ENCODE data around the gene TMEM119.

The TMEM119 gene, protein sequence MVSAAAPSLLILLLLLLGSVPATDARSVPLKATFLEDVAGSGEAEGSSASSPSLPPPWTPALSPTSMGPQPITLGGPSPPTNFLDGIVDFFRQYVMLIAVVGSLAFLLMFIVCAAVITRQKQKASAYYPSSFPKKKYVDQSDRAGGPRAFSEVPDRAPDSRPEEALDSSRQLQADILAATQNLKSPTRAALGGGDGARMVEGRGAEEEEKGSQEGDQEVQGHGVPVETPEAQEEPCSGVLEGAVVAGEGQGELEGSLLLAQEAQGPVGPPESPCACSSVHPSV

DNA sequence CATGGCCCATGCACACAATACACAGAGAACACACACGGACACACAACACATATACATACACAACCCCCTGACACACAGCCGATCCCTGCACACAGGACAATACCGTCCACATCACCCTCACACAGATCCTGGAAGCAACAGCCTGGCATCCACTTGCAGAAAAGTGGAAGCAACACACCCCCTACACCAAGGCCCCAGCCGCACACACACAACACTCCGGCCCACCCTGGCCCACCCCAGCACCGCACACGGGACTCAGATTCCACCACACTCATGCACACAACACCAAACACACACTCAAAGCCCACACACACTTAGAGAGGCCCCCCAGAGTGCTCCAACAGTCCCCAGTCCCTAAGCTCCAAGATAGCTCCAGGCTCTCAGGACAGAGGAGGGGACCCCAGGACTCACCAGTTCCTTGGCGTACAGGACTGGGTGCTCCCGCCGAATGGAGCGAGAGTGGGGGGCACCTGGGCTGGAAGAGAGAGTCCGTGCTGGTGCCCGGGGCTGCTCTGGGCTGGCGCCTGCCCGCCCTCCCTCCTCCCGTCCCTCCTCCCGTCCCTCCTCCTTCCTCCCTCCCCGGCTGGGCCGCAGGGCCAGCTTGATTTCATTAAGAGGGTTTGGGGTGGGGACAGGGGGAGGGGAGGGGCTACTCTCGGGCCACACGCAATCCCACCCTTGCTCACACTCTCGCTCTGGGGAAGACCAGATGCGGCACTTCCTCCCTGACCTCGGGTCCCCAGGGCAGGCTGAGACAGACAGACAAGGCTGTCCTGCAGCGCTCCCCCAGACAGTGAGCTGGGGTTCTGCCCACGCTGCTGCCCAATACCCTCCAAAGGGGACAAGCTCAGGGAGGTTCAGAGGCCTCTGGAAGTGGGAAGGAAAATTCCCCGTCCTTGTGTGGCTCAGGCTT, at the start of gene TMEM119:
Gene TMEM119 (minus strand): TSS at position 526 of the 913 bp plus-strand sequence. CDS start 5,701 bp downstream, outside the sequence.
- no peak for DNase-seq

DNA sequence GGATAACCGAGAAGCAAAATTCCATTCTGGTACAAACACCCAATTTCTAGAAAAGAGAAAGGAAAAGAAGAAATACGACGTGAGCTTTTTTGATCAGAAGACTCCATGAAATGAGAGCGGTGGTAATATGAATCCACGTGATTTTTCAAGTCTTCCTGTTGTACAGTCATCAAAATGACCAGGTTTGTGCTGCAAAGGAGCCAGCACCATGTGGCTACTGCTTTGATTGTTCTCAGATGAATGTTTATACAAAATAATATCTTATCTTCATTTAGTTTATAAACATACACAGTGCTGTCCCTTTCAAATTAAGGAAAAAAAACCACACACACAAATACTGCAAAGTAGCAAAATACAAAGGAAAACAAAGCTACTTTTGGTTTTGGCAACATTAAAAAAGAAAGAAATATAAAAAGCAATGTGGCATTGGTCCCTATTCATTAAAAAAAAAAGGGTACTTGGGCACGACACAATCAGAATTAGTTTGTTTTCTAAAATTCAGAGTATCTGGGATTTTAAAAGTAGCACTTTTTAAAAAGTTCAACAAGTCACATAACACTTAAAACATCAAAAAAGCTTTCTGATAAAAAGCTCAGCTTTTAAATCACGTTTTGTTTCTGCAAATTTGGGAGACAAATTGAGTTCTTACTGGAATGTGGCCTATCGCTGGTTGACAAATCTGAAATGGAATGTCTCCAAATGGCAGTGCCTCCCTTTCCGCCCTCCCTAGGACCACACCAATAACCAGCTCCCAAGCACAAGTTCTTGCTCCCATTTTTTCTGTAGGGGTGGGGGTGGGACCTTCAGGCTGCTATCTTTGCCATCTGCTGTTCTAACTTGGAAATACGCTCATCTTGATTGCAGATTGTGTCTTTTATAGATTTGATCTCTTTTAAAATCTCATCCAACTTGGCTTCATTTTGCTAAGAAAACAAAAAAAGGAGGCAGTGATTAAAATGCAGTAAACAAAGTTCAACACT, 49.0 kb upstream of the TMEM119 start:
- DNase-seq: no peak

DNA sequence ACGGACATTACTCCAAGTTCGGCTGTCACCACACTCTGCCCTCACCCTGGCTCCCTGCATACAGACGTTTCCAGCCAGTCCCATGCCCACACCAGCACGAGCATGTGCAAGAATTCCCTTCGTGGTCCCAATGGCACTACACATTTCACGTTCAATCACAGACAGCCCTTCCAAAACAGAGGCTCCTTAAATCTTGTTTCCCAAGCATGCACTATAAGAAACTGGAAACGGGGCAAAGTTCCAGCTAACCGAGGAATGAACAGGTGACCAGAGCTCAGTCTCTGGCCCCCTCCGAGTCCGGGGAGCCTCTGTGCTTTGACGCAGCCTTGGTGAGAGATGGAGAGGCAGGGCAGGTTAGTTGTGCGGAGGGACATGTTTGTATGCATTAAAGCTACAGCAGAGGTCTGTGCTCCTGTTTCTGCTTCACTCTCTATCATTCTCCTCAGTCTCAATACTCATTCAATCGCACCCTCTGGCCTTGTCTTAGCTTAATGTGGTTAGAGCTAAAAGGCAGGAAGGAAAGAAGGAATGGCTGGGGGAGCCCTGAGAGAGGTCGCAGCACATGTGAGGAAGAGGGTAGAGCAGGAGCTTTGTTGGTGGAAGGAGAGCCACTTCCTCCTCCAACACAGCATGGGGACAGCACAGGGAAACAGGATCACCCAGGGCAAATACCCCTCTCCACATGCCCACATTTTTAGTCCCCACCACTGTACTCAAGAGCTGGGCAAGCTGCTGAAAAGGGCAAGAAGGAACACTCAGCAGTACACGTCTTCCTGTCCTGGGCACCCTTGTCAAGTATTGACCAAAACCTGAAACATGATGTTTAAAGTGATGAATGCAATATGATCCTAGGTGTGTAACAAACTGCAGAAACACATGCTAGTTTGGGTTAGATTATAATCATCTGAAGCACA, 48.1 kb upstream of the TMEM119 start:
- DNase-seq: no peak

DNA sequence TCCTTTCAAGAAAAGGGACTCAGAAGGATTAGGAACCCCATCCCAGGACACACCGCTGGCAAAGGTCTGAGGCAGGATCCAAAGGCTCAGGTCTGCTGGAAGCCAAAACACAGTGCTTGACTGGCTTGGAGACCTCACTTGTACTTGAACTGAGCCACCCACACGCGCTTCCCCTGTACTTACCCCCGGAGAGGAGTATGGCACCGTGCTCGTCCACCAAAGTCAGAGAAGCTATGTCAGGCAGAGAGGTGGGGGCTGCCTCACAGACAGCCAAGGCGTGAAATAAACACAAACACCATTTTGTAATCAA, 46.9 kb upstream of the TMEM119 start:
- no peak for DNase-seq

DNA sequence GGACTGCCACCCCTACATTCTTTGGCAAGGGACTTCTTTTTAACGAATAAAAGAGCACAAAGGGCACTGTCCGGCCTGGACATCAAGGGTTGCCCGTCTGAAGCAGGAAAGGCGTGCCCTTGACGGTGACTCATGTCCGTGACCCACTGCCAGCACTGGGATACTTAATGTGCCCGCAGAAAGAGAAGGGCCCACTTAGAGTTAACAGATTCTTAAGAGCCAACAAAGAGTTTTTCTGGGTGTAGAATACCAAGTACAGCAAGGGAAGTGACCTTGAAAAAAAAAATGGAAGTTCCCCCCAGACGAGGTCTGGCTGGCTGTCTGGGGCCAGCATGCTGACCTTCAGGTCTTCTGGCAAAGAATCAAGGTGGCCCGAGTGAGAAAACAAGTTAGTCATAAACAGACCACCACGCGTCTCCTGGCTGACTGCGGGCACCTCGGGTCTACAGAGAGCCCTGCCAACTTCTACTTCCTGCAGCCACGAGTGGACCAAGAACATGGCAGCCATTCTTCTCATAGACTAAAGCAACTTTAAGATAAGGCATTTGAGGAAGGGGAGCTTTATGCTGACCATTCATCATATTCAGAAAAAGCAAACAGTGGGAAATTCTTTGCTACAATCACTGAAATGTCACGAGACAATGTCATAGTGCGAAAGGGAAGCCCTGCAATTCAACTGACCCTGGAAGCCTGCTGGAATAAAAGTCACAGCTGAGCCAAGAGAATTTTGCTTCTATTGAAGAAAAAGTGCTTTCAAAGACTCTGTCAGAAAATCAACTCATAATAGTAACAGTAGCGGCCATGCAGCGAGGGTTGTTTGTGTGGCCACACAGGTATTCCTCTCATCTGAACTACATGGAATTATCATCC, 46.3 kb upstream of the TMEM119 start:
- no peak for DNase-seq

DNA sequence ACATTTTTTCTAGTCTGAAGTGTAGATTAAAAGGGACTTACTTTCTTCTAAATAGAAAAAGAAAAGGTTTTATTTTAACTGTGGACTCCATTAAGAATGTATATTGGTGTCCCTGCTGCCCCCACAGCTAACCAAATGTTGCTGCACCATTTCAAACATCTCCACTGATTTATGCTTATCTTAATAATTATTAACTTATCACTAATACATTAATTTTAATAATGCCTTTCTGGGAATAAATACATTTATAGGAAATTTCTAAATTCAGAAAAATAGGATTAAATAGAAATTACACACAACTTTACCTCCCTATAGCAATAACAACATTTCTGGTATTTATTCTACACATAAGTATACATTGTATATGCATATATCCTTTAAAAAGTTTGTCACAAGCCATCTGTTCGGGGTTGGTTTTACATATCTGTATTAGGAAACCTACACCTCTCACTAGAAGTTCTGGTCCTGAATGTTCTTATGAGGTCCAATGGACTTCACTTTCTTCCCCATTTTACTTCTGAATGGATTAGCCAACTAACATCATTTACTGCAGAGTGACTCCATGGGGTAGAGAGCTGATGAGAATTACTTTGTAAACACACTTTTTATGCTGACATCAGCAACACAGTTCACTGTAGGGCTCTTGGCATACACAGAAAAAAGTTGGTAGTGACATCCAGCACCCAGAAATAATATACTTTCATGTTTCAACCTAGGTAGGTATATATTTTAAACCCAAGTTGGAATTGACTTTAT, 45.2 kb upstream of the TMEM119 start:
- no peak for DNase-seq

DNA sequence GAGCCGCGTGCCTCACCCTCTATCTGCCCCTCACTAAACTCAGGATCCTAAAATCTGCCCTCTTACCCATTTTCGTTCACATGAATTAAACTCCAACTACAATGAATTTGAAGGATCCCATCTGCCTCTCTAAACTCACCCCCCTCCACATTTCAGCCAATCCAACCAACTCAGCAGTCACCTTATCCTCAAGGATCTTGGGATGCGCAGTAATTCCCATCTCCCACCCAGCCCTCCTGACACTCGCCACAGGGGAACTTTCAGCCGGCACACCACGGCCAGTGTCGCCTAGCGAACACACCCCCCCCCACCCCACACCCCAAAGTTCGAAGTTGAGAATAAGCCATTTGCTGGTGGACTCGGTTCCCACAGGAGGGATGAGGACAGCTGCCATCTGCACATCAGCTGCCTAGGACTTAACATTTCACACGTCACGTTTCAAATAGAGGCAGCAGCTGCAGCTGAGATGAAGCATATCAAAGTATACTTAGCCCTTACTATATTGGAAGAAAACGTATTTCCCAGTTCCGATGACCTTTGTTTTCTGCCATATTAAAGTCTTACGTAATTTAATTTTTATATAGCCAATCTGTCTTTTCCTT, 44.5 kb upstream of the TMEM119 start:
- DNase-seq: no peak

DNA sequence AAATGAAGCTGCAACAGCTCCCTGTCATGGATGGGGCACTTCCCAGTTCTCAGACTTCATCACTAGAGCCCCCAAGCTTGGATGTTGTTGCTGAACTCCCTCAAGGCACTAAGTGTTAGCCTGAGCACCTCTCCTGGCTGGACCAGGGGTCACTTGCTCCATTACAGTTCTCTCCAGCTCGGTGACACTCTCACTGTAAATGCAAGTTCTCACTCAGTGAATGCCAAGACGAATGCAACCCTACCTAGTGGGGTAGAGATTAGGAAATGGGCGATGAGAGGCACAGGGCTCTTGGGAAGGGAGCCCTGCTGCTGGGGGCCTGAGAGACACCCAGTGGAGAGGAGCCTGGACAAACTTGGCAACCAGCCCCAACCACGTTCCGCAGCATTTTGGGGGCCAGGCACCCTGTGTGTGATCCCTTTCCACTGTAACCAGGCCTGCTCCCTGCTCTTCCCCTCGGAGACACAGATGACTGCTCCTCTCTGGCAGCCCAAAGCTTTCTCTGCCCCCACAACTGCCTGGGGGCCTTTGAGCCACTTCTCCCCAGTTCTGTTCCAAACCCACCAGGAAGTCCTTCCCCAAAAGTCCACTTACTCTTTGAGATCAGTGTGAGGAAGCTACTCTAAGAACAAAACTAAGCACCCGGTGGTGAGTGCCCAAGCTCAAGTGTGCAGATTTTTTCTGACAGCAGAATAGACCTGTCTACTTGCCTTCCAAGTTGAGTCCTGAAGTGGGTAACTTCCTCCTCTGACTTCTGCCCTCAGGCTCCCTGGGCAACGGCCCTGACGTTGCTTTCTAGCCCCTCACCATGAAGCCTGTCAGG, 43.8 kb upstream of the TMEM119 start:
- no peak for DNase-seq

DNA sequence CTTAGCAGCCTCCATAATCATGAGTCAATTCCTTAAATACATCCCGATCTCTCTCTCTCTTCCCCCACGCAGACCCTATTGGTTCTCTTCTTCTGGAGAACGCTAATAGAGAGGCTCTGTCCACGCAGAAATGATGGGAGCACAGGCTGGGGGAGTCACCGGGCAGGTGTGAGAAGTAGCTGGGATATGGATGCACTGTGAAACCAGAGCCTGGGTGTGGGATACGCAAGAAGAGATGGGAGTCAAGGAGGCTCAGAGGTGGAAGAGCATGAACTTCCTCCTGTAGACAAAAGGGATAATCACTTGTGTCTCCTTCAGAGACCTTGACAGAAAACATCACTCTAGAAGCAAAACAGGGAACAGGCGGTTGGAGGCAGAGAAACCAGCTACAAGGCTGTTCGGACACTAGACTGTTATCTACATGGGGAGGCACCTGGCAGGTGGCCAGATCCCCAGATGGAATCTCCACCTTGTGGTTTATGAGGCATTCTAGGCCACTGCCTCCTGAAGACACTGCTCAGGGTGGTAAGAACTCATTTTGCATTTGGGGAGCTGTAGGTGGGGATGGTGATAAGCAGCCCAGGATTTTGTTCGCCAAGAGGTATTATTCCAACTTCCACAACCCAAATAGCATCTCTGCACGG, 43.0 kb upstream of the TMEM119 start:
- peak; percentile 60 for DNase-seq

DNA sequence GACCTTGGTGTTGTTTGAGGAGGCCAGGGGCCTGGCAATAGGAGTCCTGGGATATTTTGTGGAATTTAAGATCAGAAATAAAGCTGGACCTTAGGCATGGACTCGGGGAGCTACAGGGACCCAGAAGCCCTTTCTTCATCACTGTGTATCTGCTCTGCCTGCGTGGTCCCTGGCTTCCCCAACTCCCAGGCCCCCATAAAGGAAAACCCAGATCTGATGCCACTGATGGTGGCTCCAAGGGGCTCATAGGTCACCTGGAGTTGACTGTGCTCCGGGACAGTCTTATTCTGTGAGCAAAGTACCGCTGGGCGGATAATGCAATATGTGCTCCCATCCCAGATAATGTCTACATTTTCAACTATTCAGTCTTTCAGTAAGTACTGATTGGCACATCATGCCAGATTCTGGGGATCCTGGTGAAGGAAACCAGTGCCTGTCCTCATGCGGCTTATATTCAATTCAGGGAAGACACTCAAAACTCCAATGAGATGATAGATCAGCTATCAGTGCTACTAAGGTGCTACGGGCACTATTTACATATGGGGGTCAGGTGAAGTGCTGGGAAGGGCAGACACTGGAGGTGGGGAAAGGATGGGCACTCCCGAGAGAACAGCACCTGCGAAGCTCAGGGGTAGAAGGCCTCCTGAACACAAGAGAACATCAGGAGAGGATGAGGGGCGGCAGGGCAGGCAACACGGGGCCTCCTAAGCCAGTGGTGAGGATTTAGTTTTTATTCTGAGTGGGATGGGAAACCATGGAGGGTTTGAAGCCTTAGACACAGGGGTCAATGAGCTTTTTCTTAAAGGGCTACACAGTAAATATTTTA, 41.3 kb upstream of the TMEM119 start:
- DNase-seq: no peak

DNA sequence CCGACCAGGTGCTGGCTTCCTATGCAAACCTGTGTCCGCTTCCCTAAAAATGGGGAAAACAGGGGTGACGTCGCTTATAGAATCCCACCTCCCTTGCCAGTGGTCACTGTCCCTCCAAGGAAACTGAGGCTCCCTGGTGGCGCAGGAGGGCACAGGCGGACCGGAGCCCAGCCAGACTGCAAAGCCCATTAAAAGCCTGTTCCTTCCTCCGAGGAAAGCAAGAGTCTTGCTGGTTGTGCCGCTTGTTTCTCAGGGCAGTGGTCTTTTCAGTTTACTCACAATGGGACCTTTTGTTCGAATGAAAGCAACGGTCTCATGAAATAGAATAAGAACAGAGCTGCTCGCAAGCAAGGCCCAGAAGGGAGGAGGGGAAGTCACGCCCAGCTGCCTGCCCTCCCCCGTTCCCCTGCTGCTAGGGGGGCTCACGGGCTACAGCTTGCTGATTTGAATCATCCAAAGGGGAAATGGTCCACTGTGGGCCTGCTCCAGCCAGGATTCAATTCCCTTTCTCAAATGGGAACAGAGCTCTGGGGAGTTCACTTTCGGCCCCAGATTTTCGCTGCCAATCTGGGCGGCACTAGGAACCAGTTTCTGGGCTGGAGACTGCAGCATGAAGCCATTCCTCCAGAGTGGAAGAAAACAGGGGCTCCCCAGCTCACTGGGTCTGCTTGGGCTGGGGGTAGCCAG, 40.4 kb upstream of the TMEM119 start:
- DNase-seq: peak; percentile 89

DNA sequence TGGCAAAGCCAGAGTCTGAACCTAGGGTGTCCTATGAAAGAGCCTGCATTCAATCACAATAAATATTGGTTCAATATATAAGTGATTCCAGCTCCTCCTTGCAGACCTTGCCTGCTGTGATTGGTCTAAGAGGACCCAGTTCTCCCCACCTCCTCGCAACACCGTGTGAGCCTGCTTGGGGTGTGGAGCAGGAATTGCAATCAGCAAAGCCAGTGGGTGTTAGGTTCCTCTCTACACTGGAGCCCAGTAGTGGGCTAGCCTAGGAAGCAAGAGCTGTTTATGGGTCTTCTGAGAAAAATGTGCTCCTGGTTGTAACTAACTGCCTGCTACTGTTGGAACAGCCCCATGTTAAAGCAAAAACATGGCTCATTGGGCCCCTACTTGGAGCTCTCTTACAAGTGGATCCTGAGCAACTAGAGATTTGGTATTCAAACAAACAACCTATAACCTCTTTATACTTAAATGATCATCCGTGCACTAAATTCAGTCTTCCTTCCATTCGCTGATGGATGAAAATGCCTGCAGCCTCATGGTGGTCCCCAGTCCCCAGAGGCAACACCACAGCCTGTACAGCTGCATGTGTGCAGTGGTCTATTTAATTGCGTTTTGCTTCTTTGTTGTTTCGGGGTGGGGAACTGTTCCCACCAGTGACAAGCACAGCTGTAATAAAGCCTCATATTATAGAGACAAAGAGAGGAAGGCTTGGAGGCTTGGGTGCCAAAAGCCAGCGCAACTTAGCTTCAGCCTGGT, 39.5 kb upstream of the TMEM119 start:
- no peak for DNase-seq

DNA sequence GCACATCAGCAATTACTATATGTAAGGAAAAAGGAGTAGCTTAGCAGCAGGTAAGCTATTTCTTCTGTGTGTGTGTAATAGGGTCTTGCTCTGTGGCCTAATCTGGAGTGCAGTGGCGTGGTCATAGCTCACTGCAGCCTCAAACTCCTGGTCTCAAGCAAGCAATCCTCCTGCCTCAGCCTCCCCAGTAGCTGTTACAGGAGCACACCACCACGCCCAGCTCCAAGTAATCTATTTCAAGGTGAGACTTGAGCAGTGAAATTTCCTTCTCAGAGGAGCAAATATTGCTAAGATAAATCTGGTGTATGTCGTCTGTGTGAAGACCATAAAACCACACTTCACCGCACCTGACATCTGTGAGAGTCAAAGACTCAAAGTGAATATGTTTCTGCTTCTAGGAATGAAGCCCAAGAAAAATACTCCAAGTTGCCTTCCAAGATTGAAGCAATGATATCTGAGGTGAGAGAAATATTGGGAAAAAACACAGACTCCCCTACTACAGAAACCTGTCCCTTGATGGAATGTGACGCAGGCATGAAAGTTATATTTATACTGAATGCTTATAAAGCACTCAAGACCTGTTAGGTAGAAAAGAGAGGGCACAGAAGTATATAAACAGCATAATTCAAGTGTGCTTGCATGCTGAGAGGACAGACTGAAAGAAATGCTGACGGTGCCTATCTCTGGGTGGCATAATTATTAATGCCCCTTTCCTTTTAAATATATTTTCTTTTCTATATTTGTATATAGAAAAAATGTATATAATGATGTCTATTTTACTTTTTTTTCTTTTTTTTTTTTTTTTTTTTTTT, 38.3 kb upstream of the TMEM119 start:
- DNase-seq: no peak

DNA sequence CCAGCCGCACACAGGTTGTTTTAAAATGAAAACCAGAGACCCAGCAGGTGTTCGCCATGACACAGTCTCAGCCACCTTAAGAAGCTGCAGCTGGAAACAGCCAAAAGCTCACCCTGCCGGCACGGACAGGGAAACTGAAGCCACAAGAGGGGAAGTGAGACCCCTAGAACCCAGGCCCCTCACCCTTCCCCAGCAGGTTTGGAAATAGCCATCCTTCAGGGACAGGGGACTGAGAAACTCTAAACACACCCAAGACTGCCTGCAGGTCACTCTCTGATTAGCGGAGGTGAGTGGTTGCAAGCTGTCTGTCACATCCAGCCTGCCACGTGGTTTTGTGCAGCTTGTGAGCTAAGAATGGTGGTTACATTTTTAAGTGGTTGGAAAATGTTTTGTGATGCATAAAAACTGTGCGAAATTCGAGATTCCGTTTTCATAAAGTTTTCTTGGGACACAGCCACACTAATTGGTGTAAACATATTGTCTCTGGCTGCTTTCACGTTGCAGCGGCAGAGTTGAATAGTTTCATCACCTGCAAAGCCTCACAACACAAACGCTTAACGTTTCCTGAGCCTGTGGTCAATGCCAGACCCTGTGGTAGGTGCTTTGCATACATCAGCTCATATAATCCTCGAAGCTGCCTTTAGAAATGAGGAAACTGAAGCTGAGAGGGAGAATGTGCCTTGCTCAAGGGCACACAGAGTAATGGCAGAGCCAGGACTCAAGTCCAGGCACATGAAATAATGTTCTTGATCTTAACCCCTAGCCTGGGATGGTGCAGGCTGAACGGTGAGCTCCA, 37.5 kb upstream of the TMEM119 start:
- peak; percentile 63 for DNase-seq

All from islet precursor cell (in vitro differentiated cells).